HepG2 (cell line): ENCODE results near the gene CLIC1. TPM values are rescaled to one million over a fixed set of nuclear protein-coding genes. Genes with fewer than 3 reads are reported as not detected.

Experiments used
- ATAC-seq: fragments of 200-7000 bp; cut with Tn5 transposase; 3 replicates; pipeline ENCODE4 v1.9.1; 2020; ENCODE audit warnings: mild to moderate bottlenecking, moderate library complexity
- BruUV-seq: library from RNA; stranded (reverse); fragments of 400-500 nt; replicated peaks from 2 replicates; lab custom pipeline; 2021; lab: Mats Ljungman, UMichigan
- CTCF ChIA-PET: fragments of 300-600 bp; formaldehyde crosslinking; extraction: SDS; loops from one replicate; lab custom pipeline; 2021; ENCODE audit warnings: low total read pairs, inconsistent platforms, low intra/inter-chr PET ratio; lab: Yijun Ruan, JAX
- POLR2A ChIA-PET: fragments of 350-600 bp; sonication (Branson Sonifier 250); formaldehyde crosslinking; loops from one replicate; lab custom pipeline; 2020; ENCODE audit warnings: antibody characterized with exemption, inconsistent platforms; lab: Yijun Ruan, JAX
- DNase-seq: peaks from one replicate; pipeline ENCODE4 v3.0.0-alpha.2; 2015; ENCODE audit warnings: low spot score
- FAIRE-seq: peaks from 3 replicates; lab custom pipeline; 2011; peaks lifted over from hg19 to GRCh38; lab: Jason Lieb, UNC
- H2AFZ ChIP-seq: one replicate; pipeline ENCODE4 v1.6.1; 2011; ENCODE audit warnings: low read length, inconsistent platforms
- H3K27ac ChIP-seq: fragments of 300-600 bp; 3 replicates; pipeline ENCODE4 v1.8.0; 2011; ENCODE audit warnings: mixed run types, mild to moderate bottlenecking, mixed read lengths, low read length, inconsistent platforms; ENCODE audit not compliant: insufficient read depth; ENCODE audit errors: extremely low read length
- H3K27me3 ChIP-seq, 2 experiments: fragments of 200-600 bp in 1 of 2; 2 replicates in 1 of 2; 3 replicates in 1 of 2; pipeline versions ENCODE4 v1.6.0 to v1.8.0; 2011; ENCODE audit warnings: low read length in 2 of 2, mild to moderate bottlenecking in 2 of 2, moderate library complexity in 2 of 2, inconsistent platforms in 1 of 2; ENCODE audit not compliant: insufficient read depth in 2 of 2, control insufficient read depth in 1 of 2
- H3K36me3 ChIP-seq, 2 experiments: fragments of 200-600 bp in 1 of 2; replicated peaks in 1 of 2; 2 replicates in 1 of 2; 3 replicates in 1 of 2; pipeline versions ENCODE4 v1.5.1 to v1.8.0; 2011; ENCODE audit warnings: low read length in 2 of 2, inconsistent platforms in 1 of 2; ENCODE audit not compliant: insufficient read depth in 2 of 2, control insufficient read depth in 1 of 2
- H3K4me1 ChIP-seq: 2 replicates; pipeline ENCODE4 v1.5.1; 2012; ENCODE audit warnings: low read length, inconsistent platforms; ENCODE audit not compliant: insufficient read depth
- H3K4me2 ChIP-seq: 2 replicates; pipeline ENCODE4 v1.6.0; 2011; ENCODE audit warnings: low read depth, low read length, inconsistent platforms
- H3K4me3 ChIP-seq, 3 experiments: fragments of 200-600 bp in 1 of 3; sonication (generic), shearing (Covaris generic) in 1 of 3; replicated peaks in 1 of 3; 2 replicates each; pipeline ENCODE4 v1.5.1; 2011 to 2016; ENCODE audit warnings: low read length in 3 of 3, inconsistent platforms in 2 of 3, low read depth in 2 of 3, mild to moderate bottlenecking in 2 of 3, control low read depth in 1 of 3, mixed read lengths in 1 of 3; ENCODE audit not compliant: insufficient read depth in 1 of 3
- H3K79me2 ChIP-seq: one replicate; pipeline ENCODE4 v1.6.1; 2011; ENCODE audit warnings: low read length, inconsistent platforms; ENCODE audit not compliant: insufficient read depth
- H3K9ac ChIP-seq: 2 replicates; pipeline ENCODE4 v1.6.0; 2011; ENCODE audit warnings: mild to moderate bottlenecking, low read depth, low read length, inconsistent platforms; ENCODE audit not compliant: insufficient read depth
- H3K9me3 ChIP-seq: 2 replicates; pipeline ENCODE4 v1.5.1; 2012; ENCODE audit warnings: mild to moderate bottlenecking, low read length
- H4K20me1 ChIP-seq: 2 replicates; pipeline ENCODE4 v1.6.0; 2011; ENCODE audit warnings: inconsistent platforms, mild to moderate bottlenecking, low read length, moderate library complexity; ENCODE audit not compliant: insufficient read depth
- BCL6 ChIP-seq: IDR thresholded peaks from 2 replicates; pipeline ENCODE4 v1.6.1; 2016; ENCODE audit warnings: missing genetic modification reagents, missing compliant biosample characterization
- CREBL2 ChIP-seq: sonication (generic); formaldehyde crosslinking; IDR thresholded peaks from 2 replicates; pipeline ENCODE4 v1.8.1; 2023; ENCODE audit warnings: missing genetic modification reagents, mild to moderate bottlenecking, borderline replicate concordance
- DPF2 ChIP-seq: sonication (generic); formaldehyde crosslinking; IDR thresholded peaks from 2 replicates; pipeline ENCODE4 v1.4.0; 2020; ENCODE audit warnings: mild to moderate bottlenecking, low read depth, missing genetic modification reagents, borderline replicate concordance
- HNF1A ChIP-seq, 2 experiments: sonication (generic) in 1 of 2; formaldehyde crosslinking in 1 of 2; IDR thresholded peaks; 2 replicates each; pipeline versions ENCODE4 v1.4.0 to v1.6.1; 2016 to 2020; ENCODE audit warnings: borderline replicate concordance in 1 of 2, low read depth in 1 of 2, mild to moderate bottlenecking in 1 of 2, missing genetic modification reagents in 1 of 2
- LRRFIP1 ChIP-seq: sonication (generic); formaldehyde crosslinking; conservative IDR thresholded peaks from 2 replicates; pipeline ENCODE4 v1.4.0; 2020; ENCODE audit warnings: missing genetic modification reagents
- MED1 ChIP-seq: sonication (generic); formaldehyde crosslinking; IDR thresholded peaks from 2 replicates; pipeline ENCODE4 v1.4.0; 2020; ENCODE audit warnings: missing genetic modification reagents
- PCBP2 ChIP-seq: fragments of 200-400 bp; formaldehyde crosslinking; optimal IDR thresholded peaks from 2 replicates; pipeline ENCODE3; 2018; ENCODE audit warnings: low read length, low read depth; ENCODE audit not compliant: poor library complexity, severe bottlenecking
- POLR2G ChIP-seq: fragments of 200-400 bp; formaldehyde crosslinking; IDR thresholded peaks from 2 replicates; pipeline ENCODE4 v1.6.1; 2018; ENCODE audit warnings: mild to moderate bottlenecking, low read depth, low read length, moderate library complexity
- TRIM24 ChIP-seq: sonication (generic); formaldehyde crosslinking; IDR thresholded peaks from 2 replicates; pipeline ENCODE4 v1.8.0; 2022; ENCODE audit warnings: mild to moderate bottlenecking, missing genetic modification reagents
- ZNF263 ChIP-seq: sonication (generic); formaldehyde crosslinking; IDR thresholded peaks from 2 replicates; pipeline ENCODE4 v1.4.0; 2020; ENCODE audit warnings: missing genetic modification reagents
- ZNF333 ChIP-seq: sonication (generic); formaldehyde crosslinking; IDR thresholded peaks from 2 replicates; pipeline ENCODE4 v1.4.0; 2020; ENCODE audit warnings: mild to moderate bottlenecking, missing genetic modification reagents, borderline replicate concordance
- ZNF564 ChIP-seq: sonication (generic); formaldehyde crosslinking; IDR thresholded peaks from 2 replicates; pipeline ENCODE4 v1.8.1; 2023; ENCODE audit warnings: mild to moderate bottlenecking, missing genetic modification reagents
- ZNF614 ChIP-seq: IDR thresholded peaks from 2 replicates; pipeline ENCODE4 v1.6.1; 2018; ENCODE audit warnings: missing biosample characterization, missing genetic modification reagents, inconsistent platforms, borderline replicate concordance
- WGBS: methylation state at CpG from one replicate; pipeline ENCODE4 v1.1.6; 2017; ENCODE audit warnings: low lambda C conversion rate; 5-methylcytosine and 5-hydroxymethylcytosine counted together
- in situ Hi-C: cut with HindIII; loops from 2 replicates; pipeline ENCODE4 v1.10.0; 2017; ENCODE audit warnings: low pct_unique_long_range_greater_than_20kb; ENCODE audit not compliant: extremely low pct_ligation_motif_present
- intact Hi-C: fragments of 100-400 bp; cut with micrococcal nuclease; formaldehyde crosslinking; loops from one replicate; pipeline ENCODE4 v1.10.0; 2022; ENCODE audit not compliant: unreplicated experiment
- polyA plus RNA-seq, 8 experiments: library from polyadenylated mRNA; depleted of rRNA in 3 of 8; stranded (reverse) in 7 of 8; unstranded in 1 of 8; fragments of >200 nt; fragmentation: Illumina TruSeq in 4 of 8; extraction: Trizol in 4 of 8; gene quantifications; 2 replicates each; pipeline versions ENCODE4 v1.2.1 to v1.2.3, GENCODE V29; 2011 to 2016; ENCODE audit warnings: low read depth in 4 of 8, missing spikeins in 1 of 8, mixed read lengths in 1 of 8; ENCODE audit not compliant: insufficient read depth in 1 of 8
- total RNA-seq, 5 experiments: library from RNA; depleted of rRNA; stranded (reverse); fragments of >200 nt; fragmentation: Illumina TruSeq; extraction: Trizol; gene quantifications; 2 replicates each; pipeline ENCODE4 v1.2.3, GENCODE V29; 2016; ENCODE audit warnings: low read depth in 1 of 5

CLIC1 gene
- total and polyA plus RNA-seq, 2 of the 13 experiments (the other 11 are each of a cell fraction or from before 2014, with no cell fraction given), result 602 to 891 TPM

- peaks cover 72% of the 10 kb centered on the region for H3K4me1 ChIP-seq
- CTCF ChIA-PET, result interaction anchor here (1.3 kb wide), 1 partner anchor 35 kb away, joined by 3 read pairs; no protein-coding TSS in a partner anchor
- H2AFZ ChIP-seq, result no peak overlapping the region
- POLR2A ChIA-PET, result interaction anchor here (0.7 to 11.3 kb wide), 23 partner anchors 11 to 353 kb away, joined by 3 to 279 read pairs (median 40); partner anchors contain the start of genes ABHD16A, APOM, BAG6 and C6orf47
- no peaks in the 10 kb centered on the region; a peak in 1 of 5 replicates for H3K27me3 ChIP-seq
- peak overlapping the region; percentile 71 to 92 (median 92) for H3K4me3 ChIP-seq
- FAIRE-seq (no peak), DNase-seq (peak; percentile 65), ATAC-seq (no peak)
- H3K9me3 ChIP-seq, result no peaks in the 10 kb centered on the region
- H3K27ac ChIP-seq, result peak overlapping the region; percentile 99
- intact Hi-C loops (loop anchor here (5.0 kb wide), 2 partner anchors 33 to 72 kb away; partner anchors contain the start of genes ABHD16A and LSM2), in situ Hi-C loops (loop anchor here (5.0 kb wide), 1 partner anchor 32 kb away; no protein-coding TSS in a partner anchor)
- peak overlapping the region; percentile 98 for H3K4me2 ChIP-seq
- peaks cover 41% of the 10 kb centered on the region for H3K79me2 ChIP-seq
- WGBS, result 1% methylated on average over 17 of the region's 18 CpGs
- peak overlapping the region; percentile 98 for H3K9ac ChIP-seq
- peaks cover 18 to 42% of the 10 kb centered on the region in 2 experiments for H3K36me3 ChIP-seq
- peaks cover 33% of the 10 kb centered on the region; the same call in 1 of the 2 replicates for H4K20me1 ChIP-seq
- BruUV-seq, result no TSS peak
- TF ChIP-seq LRRFIP1 (CRISPR knock-in tag) (no peak), HNF1A (IDR thresholded peaks at IDR 0.05; ENCODE audit: low read depth) (no peak), HNF1A (CRISPR knock-in tag; IDR thresholded peaks at IDR 0.05; ENCODE audit: borderline replicate concordance) (no peak), TRIM24 (CRISPR knock-in tag) (no peak), DPF2 (CRISPR knock-in tag) (no peak), ZNF263 (CRISPR knock-in tag) (no peak), MED1 (CRISPR knock-in tag) (peak; percentile 79), CREBL2 (no peak), POLR2G (peak; percentile 53; the same call in 1 of the 2 replicates), ZNF564 (CRISPR knock-in tag) (no peak), ZNF333 (no peak), PCBP2 (no peak), BCL6 (0 out of 2 replicates have a peak, but pooled peaks have one; percentile 13), ZNF614 (CRISPR knock-in tag) (peak; percentile 47; the same call in 1 of the 2 replicates)
These were observed 1.4 kb downstream of the CLIC1 start for GRCh38 chr6:31734821-31735406.
